Stimulated activated CD4-positive, alpha-beta T cell treated with anti-CD3 and anti-CD28 coated beads, Interleukin-12 subunit alpha, Interleukin-12 subunit beta, amount 100 ng/mL, for 4 hours (primary cell): Measurements from ENCODE around the gene MCCC1.
A peak's percentile ranks its signal among the peaks of the same experiment; 100 is the strongest.
"Not testable (repeated sequence)": the region's sequence is repeated elsewhere in the genome, so short reads cannot be mapped to it uniquely, and the experiment has no call there.

Experiments
- DNase-seq: peaks from one replicate; pipeline ENCODE4 v3.0.0-alpha.2; 2020

MCCC1 gene

GRCh38 chr3:183038757-183039156 is 60.5 kb downstream of the MCCC1 start:
- DNase-seq: no peak

- no peak for DNase-seq
Observed at GRCh38 chr3:183038221-183038620, 61.1 kb downstream of the MCCC1 start.

DNA sequence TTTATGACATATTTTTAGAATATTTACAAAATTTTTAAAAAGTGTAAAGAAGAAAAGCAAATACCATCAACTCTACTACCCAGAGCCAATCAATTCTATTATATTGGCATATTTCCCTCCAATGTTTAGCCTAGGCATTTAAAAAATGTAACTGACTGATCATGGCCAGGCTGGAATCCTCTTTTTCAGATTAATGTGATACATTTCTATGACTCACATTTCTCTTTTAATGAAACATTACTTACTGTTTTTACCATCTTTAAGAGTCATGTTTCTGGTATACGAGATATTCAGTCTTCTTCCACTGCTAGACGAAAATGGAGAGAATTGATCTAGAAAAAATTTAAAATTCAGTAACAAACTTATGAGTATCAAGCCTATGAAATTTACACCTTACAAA is 65.5 kb downstream of the MCCC1 start:
- DNase-seq: no peak

GRCh38 chr3:183032880-183033555 is 66.3 kb downstream of the MCCC1 start:
- no peak for DNase-seq

DNA sequence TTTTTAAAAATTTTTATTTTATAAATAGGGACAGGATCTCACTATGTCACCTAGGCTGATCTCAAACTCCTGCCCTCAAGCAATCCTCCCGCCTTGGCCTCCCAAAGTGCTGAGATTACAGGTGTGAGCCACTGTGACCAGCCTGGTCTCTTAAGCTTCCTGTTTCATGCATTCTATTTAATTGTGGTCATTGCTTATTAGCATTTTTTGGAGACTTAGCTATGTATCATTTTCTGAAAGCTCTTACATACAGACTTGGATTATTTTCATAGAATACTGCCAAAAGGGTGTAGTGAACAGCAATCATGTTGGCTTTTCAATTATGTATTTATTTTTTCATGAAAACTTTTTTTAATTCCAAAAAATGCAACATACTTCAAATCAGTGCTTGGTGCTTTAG is 67.5 kb downstream of the MCCC1 start:
- no peak for DNase-seq

DNA sequence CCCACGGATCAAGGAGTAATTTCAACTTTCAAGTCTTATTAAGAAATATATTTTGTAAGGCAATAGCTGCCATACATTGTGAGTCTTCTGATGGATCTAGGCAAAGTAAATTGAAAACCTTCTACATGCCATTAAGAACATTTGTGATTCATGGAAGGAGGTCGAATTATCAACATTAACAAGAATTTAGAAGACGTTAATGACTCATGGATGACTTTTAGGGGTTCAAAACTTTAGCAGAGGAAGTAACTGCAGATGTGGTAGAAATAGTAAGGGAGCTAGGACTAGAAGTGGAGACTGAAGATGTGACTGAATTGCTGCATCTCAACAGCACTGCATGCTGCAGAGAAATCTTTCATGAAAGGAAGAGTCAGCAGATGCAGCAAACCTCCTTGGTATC is 70.9 kb downstream of the MCCC1 start:
- no peak for DNase-seq

DNA sequence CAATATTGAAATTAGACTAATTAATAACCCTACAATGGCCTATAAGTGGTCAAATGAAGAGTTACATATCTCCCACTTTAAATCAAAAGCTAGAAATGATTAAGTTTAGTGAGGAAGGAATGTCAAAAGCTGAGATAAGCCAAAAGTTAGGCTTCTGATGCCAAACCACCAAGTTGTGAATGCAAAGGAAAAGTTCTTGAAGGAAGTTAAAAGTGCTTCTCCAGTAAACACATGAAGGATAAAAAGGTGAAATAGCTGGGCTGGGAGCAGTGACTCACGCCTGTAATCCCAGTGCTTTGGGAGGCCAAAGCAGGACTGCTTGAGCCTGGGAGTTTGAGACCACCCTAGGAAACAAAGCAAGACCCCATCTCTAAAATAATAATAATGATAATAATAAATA is 72.0 kb downstream of the MCCC1 start:
- no peak for DNase-seq

DNA sequence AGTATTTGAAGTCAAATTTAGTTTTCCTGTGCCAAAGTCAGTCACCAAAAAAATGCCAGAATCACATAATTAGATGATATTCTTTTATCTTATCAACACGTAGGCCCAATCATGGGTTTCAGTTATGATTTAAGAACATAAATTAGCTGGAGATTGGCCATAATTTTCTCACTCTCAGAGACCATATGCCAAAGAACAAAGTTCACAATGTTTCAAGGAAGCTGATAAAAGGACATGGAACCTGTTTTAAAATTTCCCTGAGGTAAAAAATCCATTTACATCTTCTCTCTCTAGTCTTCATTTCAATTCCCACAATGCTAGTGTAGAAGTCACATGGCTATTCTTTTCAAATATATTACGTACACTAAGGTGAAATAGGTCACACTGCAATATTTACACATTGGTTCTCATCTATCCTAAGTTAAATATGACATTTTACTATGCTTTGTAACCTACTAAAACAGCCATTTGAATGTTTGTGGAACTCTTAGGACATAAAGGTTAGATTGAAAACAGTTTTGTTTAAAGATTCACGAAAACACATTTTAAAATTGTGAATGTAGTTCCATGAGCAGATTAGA is 76.3 kb downstream of the MCCC1 start:
- DNase-seq: no peak

- no peak for DNase-seq
Observed at GRCh38 chr3:183018421-183019192, 80.7 kb downstream of the MCCC1 start.

- no peak for DNase-seq
Observed at GRCh38 chr3:183015185-183015584, 84.1 kb downstream of the MCCC1 start.

DNA sequence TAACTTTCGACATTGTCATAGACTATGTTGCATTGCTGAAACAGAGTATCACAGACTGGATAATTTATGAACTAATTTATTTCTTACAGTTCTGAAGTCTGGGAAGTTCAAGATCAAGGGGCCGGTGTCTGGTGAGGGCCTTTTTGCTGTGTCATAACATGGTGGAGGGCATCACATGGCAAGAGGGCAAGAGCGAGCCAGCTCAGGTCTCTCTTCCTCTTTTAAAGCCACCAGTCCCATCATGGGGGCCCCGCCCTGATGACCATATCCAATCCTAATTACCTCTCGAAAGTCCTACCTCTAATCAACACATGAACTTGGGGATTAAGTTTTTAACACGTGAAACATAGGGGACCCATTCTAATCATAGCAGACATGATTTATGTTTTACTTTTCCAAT is 85.4 kb downstream of the MCCC1 start:
- no peak for DNase-seq

- DNase-seq: no peak
Observed at GRCh38 chr3:183013074-183013473, 86.2 kb downstream of the MCCC1 start.

DNA sequence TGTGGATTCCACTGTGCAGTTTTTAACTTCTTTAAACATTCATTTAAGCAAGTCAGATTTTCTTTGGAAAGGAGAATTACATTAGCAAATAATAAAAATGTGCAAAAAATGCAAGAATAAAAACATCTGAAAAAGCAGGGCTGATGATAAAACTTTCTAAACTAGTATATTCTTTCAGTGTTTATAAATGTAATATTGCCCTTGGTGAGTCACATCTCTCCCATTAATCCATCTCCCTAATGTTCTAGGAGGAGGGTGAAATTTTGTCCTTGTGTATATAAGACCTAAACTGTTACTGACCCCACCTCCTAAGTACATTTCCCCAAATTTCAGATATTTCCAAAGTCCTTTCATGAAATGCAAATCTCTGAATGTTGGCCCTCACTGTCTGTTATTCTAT is 90.5 kb downstream of the MCCC1 start:
- DNase-seq: no peak

DNA sequence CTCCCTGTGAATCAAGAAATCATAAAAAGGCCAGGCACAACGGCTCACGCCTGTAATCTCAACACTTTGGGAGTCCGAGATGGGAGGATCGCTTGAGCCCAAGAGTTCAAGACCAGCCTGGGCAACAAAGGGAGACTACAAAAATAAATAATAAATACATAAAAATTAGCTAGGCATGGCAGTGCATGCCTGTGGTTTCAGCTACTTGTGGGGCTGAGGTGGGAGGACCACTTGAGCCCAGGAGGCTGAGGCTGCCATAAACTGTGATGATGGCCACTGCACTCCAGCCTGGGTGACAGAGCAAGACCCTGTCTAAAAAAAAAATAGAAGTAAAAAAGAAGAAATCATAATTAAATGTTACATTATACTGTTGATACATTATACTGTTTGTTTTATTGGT is 91.0 kb downstream of the MCCC1 start:
- DNase-seq: no peak

GRCh38 chr3:183006396-183007002 is 92.8 kb downstream of the MCCC1 start:
- DNase-seq: no peak

DNA sequence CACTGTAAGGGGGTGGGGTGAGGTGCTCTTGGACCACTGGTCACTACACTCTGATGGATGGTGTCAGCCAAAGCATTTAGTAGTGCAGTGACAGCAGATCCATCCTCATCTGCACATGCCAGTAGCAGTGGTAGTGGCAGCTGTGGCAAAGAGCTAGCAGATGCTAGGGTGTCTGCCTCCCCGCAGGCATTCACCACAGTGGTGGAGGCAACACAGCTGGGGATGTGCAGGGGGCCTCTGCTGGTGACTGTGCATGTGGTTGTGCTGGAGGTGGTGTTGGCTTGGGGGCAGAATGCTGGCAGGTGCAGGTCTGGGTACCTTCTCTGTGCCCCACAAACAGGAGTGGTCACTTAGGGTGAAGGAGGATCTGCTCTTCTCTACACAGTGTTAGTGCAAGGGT is 99.5 kb downstream of the MCCC1 start:
- no peak for DNase-seq

DNA sequence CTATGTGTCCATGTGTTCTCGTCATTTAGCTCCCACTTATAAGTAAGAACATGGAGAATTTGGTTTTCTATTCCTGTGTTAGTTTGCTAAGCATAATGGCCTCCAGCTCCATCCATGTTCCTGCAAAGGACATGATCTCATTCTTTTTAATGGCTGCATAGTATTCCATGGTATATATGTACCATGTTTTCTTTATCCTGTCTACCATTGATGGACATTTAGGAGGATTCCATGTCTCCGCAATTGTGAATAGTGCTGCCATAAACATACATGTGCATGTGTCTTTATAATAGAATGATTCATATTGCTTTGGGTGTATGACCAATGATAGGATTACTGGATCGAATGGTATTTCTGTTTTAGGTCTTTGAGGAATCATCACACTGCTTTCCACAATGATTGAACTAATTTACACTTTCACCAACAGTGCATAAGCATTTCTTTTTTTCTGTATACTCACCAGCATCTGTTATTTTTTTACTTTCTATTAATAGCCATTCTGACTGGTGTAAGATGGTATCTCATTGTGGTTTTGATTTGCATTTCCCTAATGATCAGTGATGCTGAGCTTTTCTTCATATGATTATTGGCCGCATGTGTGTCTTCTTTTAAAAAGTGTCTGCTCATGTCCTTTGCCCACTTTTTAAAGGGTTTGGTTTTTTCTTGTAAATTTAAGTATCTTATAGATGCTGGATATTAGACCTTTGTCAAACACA is 105.7 kb downstream of the MCCC1 start:
- not testable (repeated sequence) for DNase-seq

- no peak for DNase-seq
Observed at GRCh38 chr3:182989566-182989965, 109.7 kb downstream of the MCCC1 start.

DNA sequence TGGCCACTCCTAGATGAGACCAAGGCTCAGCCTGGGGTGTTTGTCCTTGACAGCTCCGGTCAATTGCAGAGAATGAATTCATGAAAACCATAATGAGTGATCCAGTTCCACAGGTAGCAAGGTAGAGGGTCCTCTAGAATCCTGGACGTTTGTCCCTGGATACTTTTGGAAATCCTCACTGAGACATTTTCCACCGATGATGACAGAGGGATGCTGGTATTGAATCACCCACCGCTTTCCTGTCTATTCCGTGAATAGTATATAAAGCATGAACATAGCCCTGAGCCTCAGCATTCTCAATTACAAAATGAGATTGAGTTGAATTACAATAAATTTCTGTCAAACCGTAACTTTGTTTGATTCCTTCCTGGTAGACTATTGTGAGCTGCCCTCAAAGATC is 113.3 kb downstream of the MCCC1 start:
- DNase-seq: no peak

GRCh38 chr3:182983876-182984275 is 115.4 kb downstream of the MCCC1 start:
- DNase-seq: no peak

DNA sequence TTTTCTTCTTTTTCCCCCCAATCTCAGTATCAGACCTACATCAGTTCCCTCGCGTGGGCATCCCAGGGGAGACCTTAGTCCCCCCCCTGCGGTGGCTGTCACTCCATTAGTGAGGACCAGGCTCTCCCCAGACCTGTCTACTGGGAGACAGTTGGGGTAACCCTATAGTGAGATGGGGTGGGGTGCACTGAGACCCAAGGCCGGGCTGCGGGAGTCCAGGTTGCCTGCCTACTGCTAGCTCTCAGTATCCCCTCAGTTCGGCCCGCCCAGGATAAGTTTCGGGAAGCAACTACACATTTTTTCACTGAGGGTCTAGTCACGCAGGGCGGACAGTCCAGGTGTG is 118.3 kb downstream of the MCCC1 start:
- no peak for DNase-seq

DNA sequence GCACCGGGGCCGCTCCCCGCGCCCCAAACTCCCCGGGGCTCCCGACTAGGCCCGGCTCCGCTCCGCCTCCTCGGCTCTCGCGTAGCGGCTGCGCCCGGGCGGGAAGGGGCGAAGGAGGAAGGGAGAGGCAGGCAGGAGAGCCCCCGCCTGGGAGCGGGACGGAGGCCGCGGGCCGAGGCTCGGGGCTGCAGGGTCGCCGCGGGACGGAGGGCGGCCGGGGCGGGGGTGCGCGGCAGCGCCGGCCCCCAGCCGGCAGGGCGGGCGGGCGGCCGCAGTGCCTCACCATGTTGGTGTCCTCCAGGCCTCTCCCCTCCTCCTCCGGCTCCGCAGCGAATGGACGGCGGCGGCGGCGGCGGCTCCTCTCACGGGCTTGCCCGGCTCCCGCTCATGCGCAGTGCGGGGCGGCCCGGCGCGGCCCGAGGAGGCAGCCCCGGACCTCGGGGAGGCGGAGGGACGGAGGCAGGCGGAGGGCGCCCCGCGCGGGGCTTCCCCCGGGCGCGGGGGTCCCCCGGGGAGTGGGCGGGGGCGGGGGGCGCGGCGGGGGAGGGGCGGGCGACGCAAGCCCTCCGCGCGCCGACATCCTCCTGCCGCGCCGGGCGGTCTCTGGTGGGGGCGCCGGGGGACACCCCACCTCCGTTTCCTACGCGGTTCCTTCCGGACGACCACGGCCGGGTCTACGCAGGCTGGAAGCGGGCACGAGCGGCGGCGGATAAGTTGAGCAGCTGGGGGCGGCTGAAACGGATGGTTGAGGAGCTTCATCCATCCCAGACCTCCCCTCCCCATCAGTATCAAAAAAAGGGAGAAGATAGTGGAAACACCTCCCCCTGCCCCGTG is 118.9 kb downstream of the MCCC1 start, which contains the start of gene DCUN1D1:
DCUN1D1 (minus strand) TSS at position 335 of the 834 bp plus-strand sequence; CDS start at position 286, 49 bp downstream.
- DNase-seq: peak; percentile 89
